ENCODE measurements around the gene INO80. TPM values are rescaled to one million over a fixed set of nuclear protein-coding genes. Genes with fewer than 3 reads are reported as not detected.

Gene INO80
- total and polyA plus RNA-seq, 2 donors (not counting 3 experiments of a cell fraction or from before 2014, with no cell fraction given), result 5.7 to 29.1 TPM

- no TSS peak for BruUV-seq (replicated peaks)
- dilution Hi-C loops (cut with MboI; ENCODE audit: extremely low pct_ligation_motif_present, low sequenced_read_pairs) (no loop called here), intact Hi-C loops (cut with micrococcal nuclease) (no loop called here)
- ChIA-PET POLR2A (no interaction called here), CTCF (no interaction called here)
- TF ChIP-seq CTCF (IDR thresholded peaks at IDR 0.05; ENCODE audit: extremely low read depth in 1 of 2, insufficient read depth in 1 of 2, low read depth in 1 of 2, low read length in 2 of 2), result no peak
- TF ChIP-seq EZH2 (IDR thresholded peaks at IDR 0.05; ENCODE audit: borderline replicate concordance, low read depth, low read length, severe bottlenecking), result no peak
- no peak for TF ChIP-seq MYC (IDR thresholded peaks at IDR 0.05; ENCODE audit: low read depth, low read length)
- no peak for TF ChIP-seq JUN (IDR thresholded peaks at IDR 0.05; ENCODE audit: borderline replicate concordance, insufficient read depth, insufficient read length, low read depth)
- no peak for TF ChIP-seq POLR2A (IDR thresholded peaks at IDR 0.05; ENCODE audit: low read depth, low read length)
- TF ChIP-seq FOS (IDR thresholded peaks at IDR 0.05; ENCODE audit: borderline replicate concordance, insufficient read depth, low read length), result no peak
- TF ChIP-seq MAX (IDR thresholded peaks at IDR 0.05; ENCODE audit: insufficient read depth, insufficient read length), result no peak
- TF ChIP-seq POLR2AphosphoS5 (IDR thresholded peaks at IDR 0.05; ENCODE audit: insufficient read depth, low read depth, low read length), result no peak
- no peak for TF ChIP-seq GATA2 (IDR thresholded peaks at IDR 0.05; ENCODE audit: insufficient read depth, insufficient read length, low read depth, low read length)
- H3K9me1 ChIP-seq (replicated peaks; ENCODE audit: control insufficient read depth, extremely low read depth, insufficient read depth, low read length), result no peaks in the 10 kb centered on the region
- no peaks in the 10 kb centered on the region for H3K9me3 ChIP-seq (replicated peaks; ENCODE audit: control insufficient read depth, insufficient read depth, low read length)
- no peaks in the 10 kb centered on the region for H4K20me1 ChIP-seq (replicated peaks; ENCODE audit: control insufficient read depth, extremely low read depth, insufficient read depth, low read length)
- no peaks in the 10 kb centered on the region for H3K36me3 ChIP-seq (ENCODE audit: control insufficient read depth in 2 of 2, extremely low read depth in 1 of 2, insufficient read depth in 2 of 2, low read length in 2 of 2)
- H2AFZ ChIP-seq (ENCODE audit: low read depth, low read length), result no peak overlapping the region
- H3K9ac ChIP-seq (replicated peaks; ENCODE audit: extremely low read depth, insufficient read depth, low read length), result no peak overlapping the region
- H3K79me2 ChIP-seq (ENCODE audit: control insufficient read depth, insufficient read depth, low read length), result no peaks in the 10 kb centered on the region
- no peaks in the 10 kb centered on the region for H3K4me1 ChIP-seq (ENCODE audit: control insufficient read depth, extremely low read depth, insufficient read depth, low read length)
- no peak overlapping the region for H3K4me3 ChIP-seq (replicated peaks in 1 of 3; ENCODE audit: insufficient read depth in 1 of 3, low read depth in 1 of 3, low read length in 3 of 3)
- H3K4me2 ChIP-seq (ENCODE audit: insufficient read depth, low read length), result no peak overlapping the region
- no peak for DNase-seq (ENCODE audit: low read depth, low spot score)
- H3K27me3 ChIP-seq (ENCODE audit: control insufficient read depth in 2 of 2, insufficient read depth in 2 of 2, low read length in 2 of 2), result peaks cover 3% of the 10 kb centered on the region in 2 experiments
- H3K27ac ChIP-seq (ENCODE audit: insufficient read depth, low read depth, low read length), result no peak overlapping the region
- no peak for FAIRE-seq
Measured at GRCh38 chr15:41124058-41124457, 8.0 kb upstream of the INO80 start.

Data from endothelial cell of umbilical vein (primary cell).